ENCODE data around the gene TIMM8A. TPM values are rescaled to one million over a fixed set of nuclear protein-coding genes. Genes with fewer than 3 reads are reported as not detected.

The TIMM8A gene
- total RNA-seq, 1 donor from 2014 or later, result 22.1 TPM

GRCh38 chrX:101391831-101392230 lies 43.3 kb upstream of the TIMM8A start:
- H3K4me3 Mint-ChIP-seq, result peak overlapping the region; percentile 98
- no peak for TF ChIP-seq CTCF (conservative IDR thresholded peaks at IDR 0.05)
- no peak for DNase-seq (ENCODE audit: extremely low spot score, unreplicated experiment)
- no peaks in the 10 kb centered on the region for H3K27me3 Mint-ChIP-seq
- no peaks in the 10 kb centered on the region for H3K9me3 Mint-ChIP-seq
- no peaks in the 10 kb centered on the region for H3K4me1 Mint-ChIP-seq (ENCODE audit: unreplicated experiment)
- peak overlapping the region; percentile 95 for H3K27ac Mint-ChIP-seq
- peaks cover 16% of the 10 kb centered on the region for H3K36me3 Mint-ChIP-seq

- Mint-ChIP-seq H3K27ac (peak within 1 kb of the TSS; percentile 95), H3K4me3 (peak within 1 kb of the TSS; percentile 98)
- peak; percentile 86 for DNase-seq (ENCODE audit: extremely low spot score, unreplicated experiment)
Measured at GRCh38 chrX:101390664-101391525, 42.4 kb upstream of the TIMM8A start, which contains the start of gene RPL36A. TSS of gene RPL36A (plus strand) at chrX:101391011. CDS start at chrX:101391044, 33 bp downstream.

GRCh38 chrX:101388604-101389003 lies 40.1 kb upstream of the TIMM8A start:
- H3K27ac Mint-ChIP-seq, result no peak overlapping the region

More at GRCh38 chrX:101390664-101391525, 42.4 kb upstream of the TIMM8A start, which contains the start of gene RPL36A:
- H3K36me3 Mint-ChIP-seq, result peaks cover 16% of the 10 kb centered on the region
- no peaks in the 10 kb centered on the region for H3K4me1 Mint-ChIP-seq (ENCODE audit: unreplicated experiment)
- H3K27me3 Mint-ChIP-seq, result no peaks in the 10 kb centered on the region
- H3K9me3 Mint-ChIP-seq, result no peaks in the 10 kb centered on the region
- TF ChIP-seq CTCF (conservative IDR thresholded peaks at IDR 0.05), result peak; percentile 75

GRCh38 chrX:101386542-101386885 lies 38.0 kb upstream of the TIMM8A start:
- Mint-ChIP-seq H3K9me3 (no peaks in the 10 kb centered on the region), H3K4me3 (no peak overlapping the region), H3K27ac (no peak overlapping the region), H3K36me3 (peaks cover 6% of the 10 kb centered on the region), H3K4me1 (ENCODE audit: unreplicated experiment) (no peaks in the 10 kb centered on the region), H3K27me3 (no peaks in the 10 kb centered on the region)
- no peak for DNase-seq (ENCODE audit: extremely low spot score, unreplicated experiment)
- TF ChIP-seq CTCF (conservative IDR thresholded peaks at IDR 0.05), result no peak

More at GRCh38 chrX:101388604-101389003, 40.1 kb upstream of the TIMM8A start:
- DNase-seq (ENCODE audit: extremely low spot score, unreplicated experiment), result no peak
- Mint-ChIP-seq H3K27me3 (no peaks in the 10 kb centered on the region), H3K9me3 (no peaks in the 10 kb centered on the region), H3K4me3 (no peak overlapping the region), H3K36me3 (peaks cover 8% of the 10 kb centered on the region), H3K4me1 (ENCODE audit: unreplicated experiment) (no peaks in the 10 kb centered on the region)
- TF ChIP-seq CTCF (conservative IDR thresholded peaks at IDR 0.05), result no peak

- H3K36me3 Mint-ChIP-seq, result peaks cover 2% of the 10 kb centered on the region
- no peaks in the 10 kb centered on the region for H3K9me3 Mint-ChIP-seq
- H3K27ac Mint-ChIP-seq, result no peak within 1 kb of the TSS
- H3K4me3 Mint-ChIP-seq, result no peak within 1 kb of the TSS
- H3K4me1 Mint-ChIP-seq (ENCODE audit: unreplicated experiment), result no peaks in the 10 kb centered on the region
- no peaks in the 10 kb centered on the region for H3K27me3 Mint-ChIP-seq
- DNase-seq (ENCODE audit: extremely low spot score, unreplicated experiment), result no peak
- TF ChIP-seq CTCF (conservative IDR thresholded peaks at IDR 0.05), result no peak
Measured at GRCh38 chrX:101385795-101386541, 37.4 kb upstream of the TIMM8A start, which contains the start of gene BTK. TSS of gene BTK (minus strand) at chrX:101386191. CDS start at chrX:101375284, 10,907 bp downstream.

All from type B pancreatic cell (in vitro differentiated cells).